Skeletal muscle tissue (tissue), 4 donors: ENCODE data around the gene TPD52L2. TPM values are rescaled to one million over a fixed set of nuclear protein-coding genes. Genes with fewer than 3 reads are reported as not detected.
"Not testable (repeated sequence)": the region's sequence is repeated elsewhere in the genome, so short reads cannot be mapped to it uniquely, and the experiment has no call there.

ENCODE experiments used
- H3K27ac ChIP-seq: one replicate; pipeline ENCODE4 v1.7.0; 2013; ENCODE audit warnings: mild to moderate bottlenecking, low read depth, low read length, inconsistent platforms
- H3K27me3 ChIP-seq, 3 donors: one replicate each; pipeline ENCODE4 v1.7.0; 2013; ENCODE audit warnings: low read length in 3 of 3; ENCODE audit not compliant: control insufficient read depth in 3 of 3, insufficient read depth in 3 of 3
- H3K36me3 ChIP-seq, 3 donors: one replicate each; pipeline ENCODE4 v1.7.0; 2013; ENCODE audit warnings: low read length in 3 of 3; ENCODE audit not compliant: control insufficient read depth in 3 of 3, insufficient read depth in 3 of 3
- H3K4me1 ChIP-seq, 3 donors: one replicate each; pipeline ENCODE4 v1.7.0; 2013; ENCODE audit warnings: low read length in 3 of 3, mild to moderate bottlenecking in 3 of 3; ENCODE audit not compliant: control insufficient read depth in 3 of 3, insufficient read depth in 3 of 3
- H3K4me3 ChIP-seq, 3 donors: one replicate each; pipeline ENCODE4 v1.7.0; 2013; ENCODE audit warnings: low read length in 3 of 3
- H3K9ac ChIP-seq, 3 donors: one replicate each; pipeline ENCODE4 v1.7.0; 2013; ENCODE audit warnings: low read length in 3 of 3, mild to moderate bottlenecking in 3 of 3, moderate library complexity in 2 of 3, low read depth in 1 of 3
- H3K9me3 ChIP-seq, 3 donors: one replicate each; pipeline ENCODE4 v1.7.0; 2013; ENCODE audit warnings: low read length in 3 of 3; ENCODE audit not compliant: control insufficient read depth in 3 of 3
- total RNA-seq: library from RNA; depleted of rRNA; stranded (reverse); fragments of >200 nt; gene quantifications from one replicate; pipeline ENCODE4 v1.2.3, GENCODE V29; 2014
- donor health status: Osteomylitis.

TPD52L2 gene
- total RNA-seq, 1 donor from 2014 or later: 29.2 TPM

DNA sequence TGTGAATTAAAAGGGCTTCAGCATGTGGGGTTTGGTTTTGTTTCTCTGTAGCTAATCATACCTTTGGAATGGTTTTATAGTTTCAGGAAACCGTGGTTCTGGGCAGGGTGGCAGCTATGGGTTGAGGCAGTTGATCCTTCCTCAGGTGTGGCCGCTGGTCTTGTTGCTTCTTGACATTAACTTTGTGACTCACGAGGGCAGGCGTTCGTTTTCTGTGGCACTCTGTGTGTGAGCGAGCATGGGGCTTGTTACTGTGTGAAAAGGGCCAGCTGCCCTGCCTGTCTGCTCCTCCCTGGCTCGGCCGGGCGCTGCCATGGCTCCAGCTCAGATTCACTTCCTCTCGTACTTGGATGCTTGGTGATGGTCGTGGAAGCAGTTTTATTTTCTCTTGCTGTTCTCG, 46.1 kb downstream of the TPD52L2 start:
- Histone ChIP-seq H3K36me3 (no peaks in the 10 kb centered on the region), H3K4me1 (peaks cover 10 to 24% (median 18%) of the 10 kb centered on the region in 3 donors), H3K27ac (peak overlapping the region; percentile 36), H3K27me3 (no peaks in the 10 kb centered on the region), H3K9ac (peak overlapping the region; percentile 25 to 50 (median 40)), H3K4me3 (no peak overlapping the region), H3K9me3 (no peaks in the 10 kb centered on the region)

DNA sequence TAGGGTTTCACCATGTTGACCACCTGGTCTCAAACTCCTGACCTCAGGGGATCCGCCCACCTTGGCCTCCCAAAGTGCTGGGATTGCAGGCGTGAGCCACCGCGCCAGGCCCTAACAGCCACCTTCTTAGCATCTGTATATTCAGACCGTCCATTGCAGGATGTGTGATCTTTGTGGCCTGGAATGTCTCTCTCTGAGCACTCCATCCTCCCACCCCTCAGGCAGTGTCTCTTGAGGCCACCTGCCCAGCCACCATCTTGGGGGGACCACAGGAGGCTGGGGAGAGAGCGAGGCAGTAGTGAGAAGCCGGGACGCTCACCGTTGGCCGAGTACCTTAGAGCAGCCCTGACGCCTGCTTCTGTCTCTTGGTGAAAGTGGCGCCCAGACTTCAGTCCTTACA, 48.7 kb downstream of the TPD52L2 start:
- peaks cover 0 to 4% (median 0%) of the 10 kb centered on the region in 3 donors for H3K36me3 ChIP-seq
- no peaks in the 10 kb centered on the region for H3K9me3 ChIP-seq
- H3K9ac ChIP-seq: peak overlapping the region in 1 of 3 donors; percentile 25
- peaks cover 10 to 19% (median 18%) of the 10 kb centered on the region in 3 donors for H3K4me1 ChIP-seq
- no peak overlapping the region for H3K4me3 ChIP-seq
- no peak overlapping the region for H3K27ac ChIP-seq
- no peaks in the 10 kb centered on the region for H3K27me3 ChIP-seq

DNA sequence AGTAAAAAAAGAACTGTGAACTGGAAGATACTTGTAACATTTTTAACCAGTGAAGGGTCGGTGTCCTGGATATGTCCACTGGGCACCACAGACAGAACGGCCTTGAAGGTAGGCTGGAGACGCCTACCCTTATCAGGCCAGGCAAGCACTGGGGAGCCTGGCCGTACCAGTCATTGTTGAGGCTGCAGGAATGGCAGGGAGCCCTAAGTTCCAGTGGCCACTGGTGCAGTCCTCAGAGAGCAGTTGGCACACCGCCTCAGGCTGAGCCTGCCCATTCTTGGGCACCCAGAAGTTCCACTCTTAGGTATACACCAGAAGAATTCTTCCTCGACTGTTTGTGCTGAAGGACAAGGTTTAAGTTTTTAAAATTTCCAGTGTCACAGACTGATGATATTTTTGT, 50.4 kb downstream of the TPD52L2 start:
- Histone ChIP-seq H3K27me3 (no peaks in the 10 kb centered on the region), H3K4me3 (no peak overlapping the region), H3K36me3 (peaks cover 0 to 6% (median 4%) of the 10 kb centered on the region in 3 donors), H3K9ac (no peak overlapping the region), H3K27ac (no peak overlapping the region), H3K9me3 (no peaks in the 10 kb centered on the region), H3K4me1 (peaks cover 10 to 14% (median 14%) of the 10 kb centered on the region in 3 donors)

DNA sequence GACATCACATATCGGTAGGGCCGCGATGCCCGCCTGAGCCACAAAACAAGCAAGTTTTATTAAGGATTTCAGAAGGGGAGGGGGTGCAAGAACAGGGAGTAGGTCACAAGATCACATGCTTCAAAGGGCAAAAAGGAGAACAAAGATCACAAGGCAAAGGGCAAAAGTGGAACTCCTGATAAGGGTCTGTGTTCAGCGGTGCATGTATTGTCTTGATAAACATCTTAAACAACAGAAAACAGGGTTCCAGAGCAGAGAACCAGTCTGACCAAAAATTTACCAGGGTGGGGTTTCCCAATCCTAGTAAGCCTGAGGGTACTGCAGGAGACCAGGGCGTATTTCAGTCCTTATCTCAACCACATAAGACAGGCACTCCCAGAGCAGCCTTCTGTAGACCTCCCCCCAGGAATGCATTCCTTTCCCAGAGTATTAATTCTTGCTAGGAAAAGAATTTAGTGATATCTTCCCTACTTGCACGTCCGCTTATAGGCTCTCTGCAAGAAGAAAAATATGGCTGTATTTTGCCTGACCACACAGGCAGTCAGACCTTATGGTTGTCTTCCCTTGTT, 51.4 kb downstream of the TPD52L2 start:
- H3K27ac ChIP-seq, H3K27me3 ChIP-seq, H3K36me3 ChIP-seq: not testable (repeated sequence)

DNA sequence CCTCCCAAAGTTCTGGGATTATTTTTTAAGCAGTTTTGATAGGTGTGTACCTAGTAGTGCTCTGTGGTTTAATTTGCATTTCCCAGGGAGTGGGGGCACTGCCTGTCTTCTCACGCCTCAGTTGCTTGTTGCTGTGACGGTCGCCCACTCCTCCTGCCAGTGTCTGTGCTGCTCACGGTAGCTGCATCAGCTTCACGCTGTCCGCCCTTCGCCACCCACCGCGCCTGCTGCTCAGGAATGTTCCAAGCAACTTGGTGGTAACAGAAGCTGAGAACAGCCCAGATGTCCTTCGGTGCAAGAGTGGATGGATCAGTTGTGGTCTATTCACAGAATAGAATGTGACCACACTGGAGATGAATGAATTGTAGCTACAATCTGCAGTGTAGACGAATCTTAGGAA, 52.7 kb downstream of the TPD52L2 start:
- Histone ChIP-seq H3K9ac (no peak overlapping the region), H3K4me1 (peaks cover 3 to 7% (median 5%) of the 10 kb centered on the region in 3 donors), H3K4me3 (no peak overlapping the region), H3K36me3 (peaks cover 0 to 6% (median 4%) of the 10 kb centered on the region in 3 donors), H3K27me3 (no peaks in the 10 kb centered on the region), H3K9me3 (no peaks in the 10 kb centered on the region), H3K27ac (no peak overlapping the region)

More for the DNA sequence above, 51.4 kb downstream of the TPD52L2 start:
- H3K9ac ChIP-seq, H3K9me3 ChIP-seq, H3K4me1 ChIP-seq, H3K4me3 ChIP-seq: not testable (repeated sequence)

DNA sequence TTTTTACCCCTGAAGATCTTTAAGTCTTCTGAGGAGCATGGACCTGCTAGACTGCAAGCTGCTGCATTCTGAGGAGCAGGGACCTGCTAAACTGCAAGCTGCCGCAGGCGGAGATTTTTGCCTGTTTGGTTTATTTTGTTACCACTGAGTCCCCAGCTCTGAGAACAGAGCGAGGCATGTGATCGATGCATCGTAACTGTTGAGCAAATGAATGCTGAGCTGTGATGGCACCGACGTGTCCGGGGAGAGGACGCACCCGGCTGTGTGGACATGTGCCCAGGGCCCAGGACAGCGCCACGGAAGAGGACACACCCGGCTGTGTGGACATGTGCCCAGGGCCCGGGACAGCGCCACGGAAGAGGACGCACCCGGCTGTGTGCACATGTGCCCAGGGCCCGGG, 54.1 kb downstream of the TPD52L2 start:
- no peaks in the 10 kb centered on the region for H3K27me3 ChIP-seq
- H3K36me3 ChIP-seq: peaks cover 0 to 6% (median 4%) of the 10 kb centered on the region in 3 donors
- H3K27ac ChIP-seq: no peak overlapping the region
- no peaks in the 10 kb centered on the region for H3K9me3 ChIP-seq
- H3K4me3 ChIP-seq: no peak overlapping the region
- peaks cover 0 to 3% (median 0%) of the 10 kb centered on the region in 3 donors for H3K4me1 ChIP-seq
- no peak overlapping the region for H3K9ac ChIP-seq

DNA sequence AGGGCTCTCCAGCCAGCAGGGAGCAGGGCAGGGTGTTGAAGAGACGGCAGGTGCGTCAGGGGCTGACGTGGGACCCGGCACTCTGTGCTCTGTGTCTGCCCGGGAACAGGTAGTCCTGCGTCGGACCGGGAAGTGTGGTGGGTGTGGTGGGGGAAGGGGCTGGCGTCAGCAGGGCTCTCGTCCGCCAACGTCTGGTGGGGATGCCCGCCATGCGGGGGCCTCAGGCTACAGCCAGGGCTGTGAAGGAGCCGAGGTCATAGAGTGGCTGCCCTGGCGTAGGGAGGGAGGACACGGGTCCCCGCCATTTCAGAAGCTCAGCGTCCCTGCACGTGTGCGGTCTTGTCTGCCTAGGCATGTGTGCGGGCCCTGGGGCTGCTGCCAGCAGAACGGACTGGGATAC, 55.2 kb downstream of the TPD52L2 start:
- Histone ChIP-seq H3K27ac (no peak overlapping the region), H3K27me3 (no peaks in the 10 kb centered on the region), H3K4me1 (peaks cover 0 to 3% (median 0%) of the 10 kb centered on the region in 3 donors), H3K9me3 (no peaks in the 10 kb centered on the region), H3K9ac (no peak overlapping the region), H3K36me3 (peaks cover 0 to 6% (median 4%) of the 10 kb centered on the region in 3 donors), H3K4me3 (no peak overlapping the region)

DNA sequence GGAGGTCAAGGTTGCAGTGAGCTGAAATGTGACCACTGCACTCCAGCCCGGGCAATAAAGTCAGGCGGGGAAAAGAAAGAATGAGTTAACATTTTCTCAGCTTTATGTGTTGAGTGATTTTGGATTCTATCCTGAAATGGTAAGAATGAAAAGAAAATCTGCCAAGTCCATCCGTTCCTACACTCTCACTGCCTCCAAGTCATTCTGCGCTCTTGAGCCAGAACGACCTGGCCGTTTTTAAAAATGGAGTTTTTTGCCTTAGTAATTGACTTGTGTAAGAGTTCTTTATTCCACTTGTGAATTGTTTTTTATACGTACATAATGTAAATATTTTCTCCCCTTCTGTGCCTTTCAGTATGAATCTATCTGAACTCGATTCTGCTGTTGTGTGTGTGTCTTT, 58.6 kb downstream of the TPD52L2 start:
- Histone ChIP-seq H3K36me3 (peaks cover 6 to 16% (median 11%) of the 10 kb centered on the region in 3 donors), H3K9ac (no peak overlapping the region)

DNA sequence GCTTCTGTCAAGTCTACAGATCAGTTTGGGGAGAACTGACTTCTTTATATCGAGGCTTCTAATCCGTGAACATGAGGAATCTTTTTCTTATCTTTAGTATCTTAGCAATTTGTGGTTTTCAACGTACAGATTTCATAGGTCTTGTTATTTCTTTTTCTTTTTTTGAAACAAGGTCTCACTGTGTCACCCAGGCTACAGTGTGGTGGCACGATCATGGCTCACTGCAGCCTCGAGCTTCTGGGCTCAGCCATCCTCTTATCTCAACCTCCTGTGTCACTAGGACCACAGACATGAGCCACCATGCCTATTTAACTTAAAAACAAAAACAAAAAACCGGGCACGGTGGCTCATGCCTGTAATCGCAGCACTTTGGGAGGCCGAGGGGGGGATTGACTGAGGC, 59.2 kb downstream of the TPD52L2 start:
- H3K9ac ChIP-seq: no peak overlapping the region
- no peak overlapping the region for H3K27ac ChIP-seq
- H3K9me3 ChIP-seq: no peaks in the 10 kb centered on the region
- H3K36me3 ChIP-seq: peaks cover 12 to 19% (median 17%) of the 10 kb centered on the region in 3 donors
- peaks cover 2 to 7% (median 4%) of the 10 kb centered on the region in 3 donors for H3K4me1 ChIP-seq
- no peak overlapping the region for H3K4me3 ChIP-seq
- no peaks in the 10 kb centered on the region for H3K27me3 ChIP-seq

More for the DNA sequence above, 58.6 kb downstream of the TPD52L2 start:
- peaks cover 2 to 7% (median 4%) of the 10 kb centered on the region in 3 donors for H3K4me1 ChIP-seq
- no peak overlapping the region for H3K27ac ChIP-seq
- no peak overlapping the region for H3K4me3 ChIP-seq
- no peaks in the 10 kb centered on the region for H3K27me3 ChIP-seq
- H3K9me3 ChIP-seq: no peaks in the 10 kb centered on the region

DNA sequence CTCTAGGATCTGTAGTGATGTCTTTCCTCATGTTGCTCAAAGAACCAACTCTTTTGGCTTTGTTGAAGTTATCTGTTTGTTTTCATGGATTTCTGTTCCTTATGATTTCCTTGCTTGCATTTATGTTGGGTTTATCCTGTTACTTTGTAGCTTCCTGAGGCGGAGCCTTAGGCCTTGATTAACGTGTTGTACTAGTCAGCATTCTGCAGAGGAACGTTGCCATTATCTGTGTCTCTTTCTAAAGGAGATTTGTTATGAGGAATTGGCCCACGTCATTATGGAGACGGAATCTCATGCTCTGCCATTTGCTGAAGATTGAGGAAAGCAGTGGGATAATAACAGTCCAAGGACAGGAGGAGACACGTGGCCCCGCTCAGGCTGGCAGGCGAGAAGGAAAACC, 61.2 kb downstream of the TPD52L2 start:
- H3K9ac ChIP-seq: no peak overlapping the region
- H3K27ac ChIP-seq: no peak overlapping the region
- no peak overlapping the region for H3K4me3 ChIP-seq
- peaks cover 2 to 7% (median 4%) of the 10 kb centered on the region in 3 donors for H3K4me1 ChIP-seq
- H3K36me3 ChIP-seq: peaks cover 28 to 34% (median 32%) of the 10 kb centered on the region in 3 donors
- no peaks in the 10 kb centered on the region for H3K27me3 ChIP-seq
- H3K9me3 ChIP-seq: no peaks in the 10 kb centered on the region
